ENCODE data around the gene STAM.
A peak's percentile ranks its signal among the peaks of the same experiment; 100 is the strongest.

DNA sequence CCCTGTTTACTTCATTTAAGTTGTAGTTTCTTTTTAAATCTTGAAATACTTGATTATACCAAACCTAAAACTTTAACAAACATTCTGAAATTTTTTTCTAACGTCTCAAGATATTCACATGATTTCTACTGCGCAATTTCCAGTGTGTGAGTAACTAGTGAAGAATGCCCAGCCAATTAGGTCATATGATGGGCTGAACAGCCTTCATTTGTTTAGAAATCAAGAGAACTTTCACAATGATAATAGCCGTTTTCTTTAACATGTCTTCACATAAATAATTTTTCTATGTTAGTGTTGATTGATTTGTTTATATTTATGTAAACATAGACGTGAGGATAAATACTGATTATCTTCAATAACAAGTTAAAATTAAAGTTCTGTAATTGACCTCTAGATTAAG, 21.8 kb downstream of the STAM start:
- TF ChIP-seq POLR2A (IDR thresholded peaks at IDR 0.05) (no peak), POLR2AphosphoS5 (IDR thresholded peaks at IDR 0.05) (peak in 1 of 3 donors; percentile 43), EP300 (IDR thresholded peaks at IDR 0.05) (no peak)
- TF ChIP-seq, protein P1, sequence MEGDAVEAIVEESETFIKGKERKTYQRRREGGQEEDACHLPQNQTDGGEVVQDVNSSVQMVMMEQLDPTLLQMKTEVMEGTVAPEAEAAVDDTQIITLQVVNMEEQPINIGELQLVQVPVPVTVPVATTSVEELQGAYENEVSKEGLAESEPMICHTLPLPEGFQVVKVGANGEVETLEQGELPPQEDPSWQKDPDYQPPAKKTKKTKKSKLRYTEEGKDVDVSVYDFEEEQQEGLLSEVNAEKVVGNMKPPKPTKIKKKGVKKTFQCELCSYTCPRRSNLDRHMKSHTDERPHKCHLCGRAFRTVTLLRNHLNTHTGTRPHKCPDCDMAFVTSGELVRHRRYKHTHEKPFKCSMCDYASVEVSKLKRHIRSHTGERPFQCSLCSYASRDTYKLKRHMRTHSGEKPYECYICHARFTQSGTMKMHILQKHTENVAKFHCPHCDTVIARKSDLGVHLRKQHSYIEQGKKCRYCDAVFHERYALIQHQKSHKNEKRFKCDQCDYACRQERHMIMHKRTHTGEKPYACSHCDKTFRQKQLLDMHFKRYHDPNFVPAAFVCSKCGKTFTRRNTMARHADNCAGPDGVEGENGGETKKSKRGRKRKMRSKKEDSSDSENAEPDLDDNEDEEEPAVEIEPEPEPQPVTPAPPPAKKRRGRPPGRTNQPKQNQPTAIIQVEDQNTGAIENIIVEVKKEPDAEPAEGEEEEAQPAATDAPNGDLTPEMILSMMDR (IDR thresholded peaks at IDR 0.05) = no peak
